Heart right ventricle (tissue), 16 donors: Measurements from ENCODE around the gene SEL1L2. TPM values are rescaled to one million over a fixed set of nuclear protein-coding genes. Genes with fewer than 3 reads are reported as not detected.

ENCODE experiments used
- ATAC-seq, 8 donors: fragments of 200-7000 bp; cut with Tn5 transposase; one replicate each; pipeline ENCODE4 v1.9.1; 2020; ENCODE audit warnings: mild to moderate bottlenecking in 8 of 8, moderate library complexity in 8 of 8, moderate number of reproducible peaks in 1 of 8
- DNase-seq, 2 donors: peaks; one replicate each; pipeline ENCODE4 v3.0.0-alpha.2; 2020
- H3K27ac ChIP-seq, 10 donors: fragments of 200-600 bp; sonication (generic) in 2 of 10; one replicate each; pipeline versions ENCODE4 v1.5.0 to v1.8.0; 2020 to 2022; ENCODE audit warnings: mild to moderate bottlenecking in 3 of 10
- H3K27me3 ChIP-seq, 7 donors: fragments of 200-600 bp; one replicate each; pipeline ENCODE4 v1.8.0; 2021 to 2022; ENCODE audit warnings: mild to moderate bottlenecking in 2 of 7
- H3K36me3 ChIP-seq, 9 donors: fragments of 200-600 bp; sonication (generic) in 1 of 9; one replicate each; pipeline versions ENCODE4 v1.5.0 to v1.8.0; 2020 to 2022; ENCODE audit warnings: mild to moderate bottlenecking in 2 of 9
- H3K4me1 ChIP-seq, 9 donors: fragments of 200-600 bp; sonication (generic) in 1 of 9; one replicate each; pipeline versions ENCODE4 v1.5.0 to v1.8.0; 2020 to 2022; ENCODE audit warnings: mild to moderate bottlenecking in 4 of 9
- H3K4me3 ChIP-seq, 10 donors: fragments of 200-600 bp; sonication (generic) in 2 of 10; one replicate each; pipeline versions ENCODE4 v1.5.0 to v1.8.0; 2020 to 2022; ENCODE audit warnings: mild to moderate bottlenecking in 7 of 10, moderate library complexity in 2 of 10
- H3K9me3 ChIP-seq, 11 donors: fragments of 200-600 bp in 10 of 11; sonication (generic) in 2 of 11; one replicate each; pipeline versions ENCODE4 v1.5.0 to v1.8.0; 2013 to 2022; ENCODE audit warnings: mild to moderate bottlenecking in 2 of 11, control low read depth in 1 of 11, moderate library complexity in 1 of 11
- WGBS, 2 donors: extraction: QIAGEN DNeasy Blood & Tissue Kit; methylation state at CpG; one replicate each; pipeline ENCODE4 v1.1.7; 2013; ENCODE audit warnings: inconsistent platforms in 1 of 2; 5-methylcytosine and 5-hydroxymethylcytosine counted together
- intact Hi-C, 10 donors: fragments of 100-400 bp; cut with DNase I; formaldehyde crosslinking; loops; one replicate each; pipeline versions ENCODE4 v1.11.1 to v1.14.2; 2022
- polyA plus RNA-seq, 2 donors: library from polyadenylated mRNA; stranded (reverse); fragments of 200-250 nt; gene quantifications; one replicate each; pipeline ENCODE4 v1.2.3, GENCODE V29; 2013
- total RNA-seq, 10 donors: library from RNA; stranded (reverse); fragmentation: NEBNext Ultra II Directional in 3 of 10; extraction: Animal tissue kit (Norgen Biotek cat#: 25700) in 3 of 10; gene quantifications; one replicate each; pipeline versions ENCODE4 v1.2.1 to v1.2.4, GENCODE V29; 2021 to 2023
- TF ChIP-seq, protein P1 (sequence below), 9 donors: fragments of 200-600 bp; sonication (generic) in 2 of 9; IDR thresholded peaks; one replicate each; pipeline versions ENCODE4 v1.5.0 to v1.8.0; 2021 to 2022; ENCODE audit warnings: antibody characterized with exemption in 9 of 9, mild to moderate bottlenecking in 5 of 9, moderate library complexity in 1 of 9
- donor health status: Arrhythmogenic right ventricular cardiomyopathy.
- donor health status: ischemic (EF 13 %, LVEDD 7.1; RV severe dilation, severe dysfunction).
- donor health status: healthy with polysubstance abuse.
- donor health status: DM: no; HTN: yes; CAD: no.
- donor health status: DM: no; HTN: no; CAD: no.
- donor health status: ischemic (EF 25% LVEDD 6.9; RV normal size, moderate dysfunction).
- donor health status: ischemic (EF 25% LVEDD 5.7; RV mildly dilated, moderate dysfunction).
- donor health status: healthy.
- donor health status: DM: yes; HTN: yes; CAD: no.
- donor health status: Ischemic cardiomyopathy.
- donor health status: ischemic (EF 35%, LVEDD 5.7; RV mildly dilated, moderate dysfunction).
- donor health status: nonischemic (EF 11% LVEDD 7.7; RV severe dilation, severe dysfunction).
- donor health status: DM: yes; HTN: yes; CAD: no.
- donor health status: PGD.
- donor health status: ischemic (EF 29% LVEDD 5.4; RV normal size, mild dysfunction).
- donor health status: nonischemic (EF 23%, LVEDD 6.1; RV moderate dilation, normal function).

The SEL1L2 gene
- total and polyA plus RNA-seq, 12 donors = 0.46 to 5.8 (median 0.95) TPM; not detected in 1

- H3K27me3 ChIP-seq = no peaks in the 10 kb centered on the region
- intact Hi-C loops = no loop called here
- 89 to 93% methylated on average over 3 of the region's 3 CpGs for WGBS, 2 donors
- no peak overlapping the region for H3K4me3 ChIP-seq
- DNase-seq (no peak), ATAC-seq (no peak)
- H3K27ac ChIP-seq = no peak overlapping the region
- H3K4me1 ChIP-seq = no peaks in the 10 kb centered on the region
- TF ChIP-seq, protein P1, sequence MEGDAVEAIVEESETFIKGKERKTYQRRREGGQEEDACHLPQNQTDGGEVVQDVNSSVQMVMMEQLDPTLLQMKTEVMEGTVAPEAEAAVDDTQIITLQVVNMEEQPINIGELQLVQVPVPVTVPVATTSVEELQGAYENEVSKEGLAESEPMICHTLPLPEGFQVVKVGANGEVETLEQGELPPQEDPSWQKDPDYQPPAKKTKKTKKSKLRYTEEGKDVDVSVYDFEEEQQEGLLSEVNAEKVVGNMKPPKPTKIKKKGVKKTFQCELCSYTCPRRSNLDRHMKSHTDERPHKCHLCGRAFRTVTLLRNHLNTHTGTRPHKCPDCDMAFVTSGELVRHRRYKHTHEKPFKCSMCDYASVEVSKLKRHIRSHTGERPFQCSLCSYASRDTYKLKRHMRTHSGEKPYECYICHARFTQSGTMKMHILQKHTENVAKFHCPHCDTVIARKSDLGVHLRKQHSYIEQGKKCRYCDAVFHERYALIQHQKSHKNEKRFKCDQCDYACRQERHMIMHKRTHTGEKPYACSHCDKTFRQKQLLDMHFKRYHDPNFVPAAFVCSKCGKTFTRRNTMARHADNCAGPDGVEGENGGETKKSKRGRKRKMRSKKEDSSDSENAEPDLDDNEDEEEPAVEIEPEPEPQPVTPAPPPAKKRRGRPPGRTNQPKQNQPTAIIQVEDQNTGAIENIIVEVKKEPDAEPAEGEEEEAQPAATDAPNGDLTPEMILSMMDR (IDR thresholded peaks at IDR 0.05) = no peak
- H3K36me3 ChIP-seq = no peaks in the 10 kb centered on the region
- peaks cover 0 to 32% (median 3%) of the 10 kb centered on the region in 11 donors for H3K9me3 ChIP-seq
Observed at GRCh38 chr20:14012671-14013070, 22.3 kb upstream of the SEL1L2 start.

- ATAC-seq (no peak), DNase-seq (no peak)
- WGBS, 2 donors = 63 to 80% methylated on average over 2 of the region's 2 CpGs
- intact Hi-C loops = no loop called here
- H3K27me3 ChIP-seq = no peaks in the 10 kb centered on the region
- peaks cover 0 to 21% (median 3%) of the 10 kb centered on the region in 11 donors for H3K9me3 ChIP-seq
- H3K36me3 ChIP-seq = no peaks in the 10 kb centered on the region
- H3K4me3 ChIP-seq = no peak overlapping the region
- no peaks in the 10 kb centered on the region for H3K4me1 ChIP-seq
- no peak overlapping the region for H3K27ac ChIP-seq
- TF ChIP-seq, protein P1 (IDR thresholded peaks at IDR 0.05) = no peak
Observed at GRCh38 chr20:14009208-14009607, 18.8 kb upstream of the SEL1L2 start.

GRCh38 chr20:14005996-14006395, 15.6 kb upstream of the SEL1L2 start:
- ATAC-seq = no peak
- Histone ChIP-seq H3K9me3 (peaks cover 0 to 7% (median 0%) of the 10 kb centered on the region in 11 donors), H3K4me3 (no peak overlapping the region), H3K27me3 (no peaks in the 10 kb centered on the region), H3K4me1 (no peaks in the 10 kb centered on the region), H3K36me3 (no peaks in the 10 kb centered on the region), H3K27ac (no peak overlapping the region)
- TF ChIP-seq, protein P1 (IDR thresholded peaks at IDR 0.05) = no peak
- DNase-seq = no peak
- 93 to 94% methylated on average over 4 of the region's 4 CpGs for WGBS, 2 donors
- intact Hi-C loops = no loop called here

DNA sequence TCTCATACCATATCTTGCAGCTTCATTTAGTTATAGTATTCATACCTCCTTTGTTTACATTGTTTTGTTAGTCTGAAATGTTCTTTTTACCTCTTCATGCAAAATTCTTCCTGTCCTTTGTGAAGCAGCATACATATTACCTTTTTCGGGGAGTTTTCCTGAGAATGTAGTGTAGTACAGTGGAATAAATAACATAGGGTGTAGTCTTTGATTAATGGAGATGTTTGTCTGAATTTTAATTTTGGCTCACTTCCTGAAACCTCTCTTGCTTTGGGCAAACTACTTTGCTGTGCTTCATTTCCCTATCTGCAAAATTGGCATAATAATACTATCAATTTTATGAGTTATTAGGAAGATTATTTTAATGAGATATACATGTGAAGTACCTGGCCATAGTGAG, 10.5 kb upstream of the SEL1L2 start:
- H3K4me1 ChIP-seq = peaks cover 0 to 7% (median 0%) of the 10 kb centered on the region in 9 donors
- no peak for DNase-seq
- TF ChIP-seq, protein P1 (IDR thresholded peaks at IDR 0.05) = no peak
- no peaks in the 10 kb centered on the region for H3K36me3 ChIP-seq
- intact Hi-C loops = no loop called here
- no peak overlapping the region for H3K27ac ChIP-seq
- ATAC-seq = no peak
- H3K27me3 ChIP-seq = peaks cover 0 to 11% (median 4%) of the 10 kb centered on the region in 7 donors
- 95 to 96% methylated on average over 1 of the region's 1 CpG for WGBS, 2 donors
- H3K9me3 ChIP-seq = no peaks in the 10 kb centered on the region
- no peak overlapping the region for H3K4me3 ChIP-seq
